Panc1 (cell line): ENCODE measurements around the gene LDLRAD4. TPM values are rescaled to one million over a fixed set of nuclear protein-coding genes. Genes with fewer than 3 reads are reported as not detected.

Source experiments
- ATAC-seq: fragments of 200-7000 bp; cut with Tn5 transposase; 2 replicates; pipeline ENCODE4 v1.9.1; 2020; ENCODE audit warnings: mild to moderate bottlenecking, moderate library complexity
- BruUV-seq: library from RNA; stranded (reverse); fragments of 400-500 nt; replicated peaks from 2 replicates; lab custom pipeline; 2021; lab: Mats Ljungman, UMichigan
- CTCF ChIA-PET: fragments of 300-600 bp; sonication (Branson Sonifier 250); formaldehyde crosslinking; loops from one replicate; lab custom pipeline; 2022; ENCODE audit warnings: antibody characterized with exemption; lab: Charles Lee
- POLR2A ChIA-PET: fragments of 300-600 bp; sonication (Branson Sonifier 250); formaldehyde crosslinking; loops from one replicate; lab custom pipeline; 2022; ENCODE audit warnings: antibody characterized with exemption; lab: Charles Lee
- DNase-seq: peaks from one replicate; pipeline ENCODE4 v3.0.0-alpha.2; 2010; ENCODE audit warnings: low read depth, low spot score
- H3K27ac ChIP-seq: 2 replicates; pipeline ENCODE4 v1.5.1; 2011; ENCODE audit warnings: mild to moderate bottlenecking, low read length, inconsistent platforms
- H3K27me3 ChIP-seq: fragments of 200-500 bp; sonication (Bioruptor generic); 2 replicates; pipeline ENCODE4 v1.6.0; 2014; ENCODE audit warnings: low read length, inconsistent platforms; ENCODE audit not compliant: control insufficient read depth, insufficient read depth
- H3K36me3 ChIP-seq: fragments of 200-500 bp; sonication (Bioruptor generic); 2 replicates; pipeline ENCODE4 v1.5.1; 2014; ENCODE audit warnings: inconsistent platforms, mild to moderate bottlenecking, low read length, moderate library complexity; ENCODE audit not compliant: control insufficient read depth, insufficient read depth
- H3K4me1 ChIP-seq: 2 replicates; pipeline ENCODE4 v1.5.1; 2011; ENCODE audit warnings: inconsistent platforms, mild to moderate bottlenecking, low read length, moderate library complexity; ENCODE audit not compliant: control insufficient read depth, insufficient read depth
- H3K4me3 ChIP-seq, 2 experiments: 2 replicates each; pipeline ENCODE4 v1.5.1; 2011 to 2012; ENCODE audit warnings: low read depth in 2 of 2, low read length in 2 of 2, mild to moderate bottlenecking in 2 of 2, inconsistent platforms in 1 of 2, moderate library complexity in 1 of 2
- H3K9me3 ChIP-seq: fragments of 200-500 bp; sonication (Bioruptor generic); 2 replicates; pipeline ENCODE4 v1.5.1; 2014; ENCODE audit warnings: low read depth, mild to moderate bottlenecking, inconsistent platforms, low read length, moderate library complexity; ENCODE audit not compliant: control insufficient read depth, insufficient read depth
- POLR2AphosphoS5 ChIP-seq: IDR thresholded peaks from 2 replicates; pipeline ENCODE4 v1.6.1; 2012; ENCODE audit warnings: mild to moderate bottlenecking, low read depth, low read length, moderate library complexity
- SIN3A ChIP-seq: IDR thresholded peaks from 2 replicates; pipeline ENCODE4 v1.6.1; 2012; ENCODE audit warnings: low read depth, mild to moderate bottlenecking, low read length, moderate library complexity, borderline replicate concordance; ENCODE audit not compliant: insufficient read depth
- TCF7L2 ChIP-seq: IDR thresholded peaks from 2 replicates; pipeline ENCODE4 v1.6.1; 2011; ENCODE audit warnings: mild to moderate bottlenecking, low read depth, low read length, inconsistent platforms
- in situ Hi-C: cut with HindIII; loops from 2 replicates; pipeline ENCODE4 v1.10.0; 2016; ENCODE audit warnings: low sequenced_read_pairs, low pct_unique_long_range_greater_than_20kb
- intact Hi-C: fragments of 100-400 bp; cut with micrococcal nuclease; formaldehyde crosslinking; loops from one replicate; pipeline ENCODE4 v1.10.0; 2022; ENCODE audit not compliant: unreplicated experiment
- total RNA-seq: library from RNA; stranded (reverse); gene quantifications from one replicate; pipeline ENCODE4 v1.2.1, GENCODE V29; 2021; ENCODE audit not compliant: unreplicated experiment
- TF ChIP-seq, protein P1 (sequence below): fragments of 450-650 bp; IDR thresholded peaks from 2 replicates; pipeline ENCODE4 v1.5.1; 2017; ENCODE audit warnings: mild to moderate bottlenecking
- TF ChIP-seq, protein P2 (sequence below), 2 experiments: IDR thresholded peaks; 2 replicates each; pipeline ENCODE4 v1.6.1; 2011 to 2012; ENCODE audit warnings: low read depth in 2 of 2, control low read depth in 1 of 2, low read length in 1 of 2, mild to moderate bottlenecking in 1 of 2, moderate library complexity in 1 of 2; ENCODE audit not compliant: insufficient read depth in 1 of 2

The LDLRAD4 gene
- total RNA-seq, 1 experiment from 2014 or later = 0.28 TPM

DNA sequence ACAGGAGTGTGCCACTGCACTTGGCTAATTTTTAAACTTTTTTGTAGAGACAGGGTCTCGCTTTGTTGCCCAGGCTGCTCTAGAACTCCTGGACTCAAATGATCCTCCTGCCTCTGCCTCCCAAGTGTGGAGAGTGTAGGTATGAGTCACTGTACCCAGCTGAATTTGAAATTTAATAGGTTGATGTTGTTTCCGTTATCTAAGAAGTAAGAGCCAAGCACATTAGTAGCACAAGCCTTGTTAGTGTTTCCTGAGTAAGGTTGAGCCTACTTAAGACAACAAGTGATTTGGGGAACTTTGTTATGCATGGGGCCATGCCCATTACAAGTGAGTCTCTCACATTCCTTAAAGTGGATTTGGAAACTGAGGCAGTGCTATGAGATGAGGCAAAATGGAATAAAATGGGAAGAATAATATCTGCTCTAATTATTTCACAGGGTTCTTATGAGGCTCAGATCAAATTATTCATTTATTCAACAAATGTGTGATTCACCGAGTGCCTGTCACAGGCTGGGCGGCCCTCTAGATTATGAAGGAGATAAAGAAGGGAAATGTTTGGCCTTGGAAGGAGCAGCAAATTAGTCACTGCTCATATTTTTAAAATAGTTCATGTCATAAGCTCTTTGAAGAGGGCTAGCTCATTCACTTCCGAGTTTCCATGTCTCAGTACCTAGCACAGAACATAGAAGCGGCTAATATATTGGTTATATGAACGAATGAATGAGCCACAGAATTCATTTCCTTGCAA, 217.2 kb downstream of the LDLRAD4 start:
- BruUV-seq = no TSS peak
- H3K9me3 ChIP-seq = no peaks in the 10 kb centered on the region
- no peaks in the 10 kb centered on the region for H3K4me1 ChIP-seq
- 0 out of 2 replicates have a peak, but pooled peaks cover 2% of the 10 kb centered on the region for H3K27me3 ChIP-seq
- H3K36me3 ChIP-seq = no peaks in the 10 kb centered on the region
- CTCF ChIA-PET = no interaction called here
- H3K27ac ChIP-seq = no peak overlapping the region
- in situ Hi-C loops = no loop called here
- no peak overlapping the region for H3K4me3 ChIP-seq
- POLR2A ChIA-PET = no interaction called here
- ATAC-seq = peak; percentile 45; the same call in 1 of the 2 replicates
- no peak for TF ChIP-seq TCF7L2
- TF ChIP-seq, protein P1, sequence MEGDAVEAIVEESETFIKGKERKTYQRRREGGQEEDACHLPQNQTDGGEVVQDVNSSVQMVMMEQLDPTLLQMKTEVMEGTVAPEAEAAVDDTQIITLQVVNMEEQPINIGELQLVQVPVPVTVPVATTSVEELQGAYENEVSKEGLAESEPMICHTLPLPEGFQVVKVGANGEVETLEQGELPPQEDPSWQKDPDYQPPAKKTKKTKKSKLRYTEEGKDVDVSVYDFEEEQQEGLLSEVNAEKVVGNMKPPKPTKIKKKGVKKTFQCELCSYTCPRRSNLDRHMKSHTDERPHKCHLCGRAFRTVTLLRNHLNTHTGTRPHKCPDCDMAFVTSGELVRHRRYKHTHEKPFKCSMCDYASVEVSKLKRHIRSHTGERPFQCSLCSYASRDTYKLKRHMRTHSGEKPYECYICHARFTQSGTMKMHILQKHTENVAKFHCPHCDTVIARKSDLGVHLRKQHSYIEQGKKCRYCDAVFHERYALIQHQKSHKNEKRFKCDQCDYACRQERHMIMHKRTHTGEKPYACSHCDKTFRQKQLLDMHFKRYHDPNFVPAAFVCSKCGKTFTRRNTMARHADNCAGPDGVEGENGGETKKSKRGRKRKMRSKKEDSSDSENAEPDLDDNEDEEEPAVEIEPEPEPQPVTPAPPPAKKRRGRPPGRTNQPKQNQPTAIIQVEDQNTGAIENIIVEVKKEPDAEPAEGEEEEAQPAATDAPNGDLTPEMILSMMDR = no peak
- TF ChIP-seq, protein P2, sequence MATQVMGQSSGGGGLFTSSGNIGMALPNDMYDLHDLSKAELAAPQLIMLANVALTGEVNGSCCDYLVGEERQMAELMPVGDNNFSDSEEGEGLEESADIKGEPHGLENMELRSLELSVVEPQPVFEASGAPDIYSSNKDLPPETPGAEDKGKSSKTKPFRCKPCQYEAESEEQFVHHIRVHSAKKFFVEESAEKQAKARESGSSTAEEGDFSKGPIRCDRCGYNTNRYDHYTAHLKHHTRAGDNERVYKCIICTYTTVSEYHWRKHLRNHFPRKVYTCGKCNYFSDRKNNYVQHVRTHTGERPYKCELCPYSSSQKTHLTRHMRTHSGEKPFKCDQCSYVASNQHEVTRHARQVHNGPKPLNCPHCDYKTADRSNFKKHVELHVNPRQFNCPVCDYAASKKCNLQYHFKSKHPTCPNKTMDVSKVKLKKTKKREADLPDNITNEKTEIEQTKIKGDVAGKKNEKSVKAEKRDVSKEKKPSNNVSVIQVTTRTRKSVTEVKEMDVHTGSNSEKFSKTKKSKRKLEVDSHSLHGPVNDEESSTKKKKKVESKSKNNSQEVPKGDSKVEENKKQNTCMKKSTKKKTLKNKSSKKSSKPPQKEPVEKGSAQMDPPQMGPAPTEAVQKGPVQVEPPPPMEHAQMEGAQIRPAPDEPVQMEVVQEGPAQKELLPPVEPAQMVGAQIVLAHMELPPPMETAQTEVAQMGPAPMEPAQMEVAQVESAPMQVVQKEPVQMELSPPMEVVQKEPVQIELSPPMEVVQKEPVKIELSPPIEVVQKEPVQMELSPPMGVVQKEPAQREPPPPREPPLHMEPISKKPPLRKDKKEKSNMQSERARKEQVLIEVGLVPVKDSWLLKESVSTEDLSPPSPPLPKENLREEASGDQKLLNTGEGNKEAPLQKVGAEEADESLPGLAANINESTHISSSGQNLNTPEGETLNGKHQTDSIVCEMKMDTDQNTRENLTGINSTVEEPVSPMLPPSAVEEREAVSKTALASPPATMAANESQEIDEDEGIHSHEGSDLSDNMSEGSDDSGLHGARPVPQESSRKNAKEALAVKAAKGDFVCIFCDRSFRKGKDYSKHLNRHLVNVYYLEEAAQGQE (IDR thresholded peaks at IDR 0.05; ENCODE audit: insufficient read depth in 1 of 2, low read depth in 2 of 2, low read length in 1 of 2) = no peak
- peak; percentile 45 for DNase-seq
- intact Hi-C loops = no loop called here

DNA sequence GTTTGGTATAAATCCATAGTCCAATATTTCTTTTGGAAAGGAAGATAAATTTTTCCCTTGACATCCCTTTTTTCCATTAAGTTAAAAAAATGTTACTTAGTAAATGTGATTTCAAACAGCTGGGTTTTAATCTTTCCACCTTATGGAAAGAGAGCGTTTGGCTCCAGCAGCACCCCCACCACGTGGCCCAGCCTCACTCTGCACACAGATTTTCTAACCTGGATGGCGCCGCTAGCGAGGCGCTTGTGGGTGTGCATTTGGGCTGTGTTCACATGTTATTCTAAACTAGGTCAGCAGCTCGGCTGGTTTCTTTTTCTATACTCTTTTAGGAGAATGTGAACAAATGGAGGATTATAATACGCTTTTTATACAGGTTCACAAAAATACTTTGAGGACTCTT, 218.0 kb downstream of the LDLRAD4 start:
- intact Hi-C loops (no loop called here), in situ Hi-C loops (no loop called here)
- no TSS peak for BruUV-seq
- no peaks in the 10 kb centered on the region for H3K4me1 ChIP-seq
- H3K9me3 ChIP-seq = no peaks in the 10 kb centered on the region
- no peak for DNase-seq
- CTCF ChIA-PET = no interaction called here
- no peak overlapping the region for H3K27ac ChIP-seq
- no peak overlapping the region for H3K4me3 ChIP-seq
- no peak for TF ChIP-seq TCF7L2
- no peak for TF ChIP-seq POLR2AphosphoS5
- TF ChIP-seq, protein P2 (IDR thresholded peaks at IDR 0.05; ENCODE audit: insufficient read depth in 1 of 2, low read depth in 2 of 2, low read length in 1 of 2) = no peak
- TF ChIP-seq SIN3A = no peak
- TF ChIP-seq, protein P1 = no peak
- 0 out of 2 replicates have a peak, but pooled peaks cover 2% of the 10 kb centered on the region for H3K27me3 ChIP-seq
- no peak for ATAC-seq
- POLR2A ChIA-PET = no interaction called here
- no peaks in the 10 kb centered on the region for H3K36me3 ChIP-seq
